Measurements from ENCODE around the gene RFNG.

The RFNG gene

DNA sequence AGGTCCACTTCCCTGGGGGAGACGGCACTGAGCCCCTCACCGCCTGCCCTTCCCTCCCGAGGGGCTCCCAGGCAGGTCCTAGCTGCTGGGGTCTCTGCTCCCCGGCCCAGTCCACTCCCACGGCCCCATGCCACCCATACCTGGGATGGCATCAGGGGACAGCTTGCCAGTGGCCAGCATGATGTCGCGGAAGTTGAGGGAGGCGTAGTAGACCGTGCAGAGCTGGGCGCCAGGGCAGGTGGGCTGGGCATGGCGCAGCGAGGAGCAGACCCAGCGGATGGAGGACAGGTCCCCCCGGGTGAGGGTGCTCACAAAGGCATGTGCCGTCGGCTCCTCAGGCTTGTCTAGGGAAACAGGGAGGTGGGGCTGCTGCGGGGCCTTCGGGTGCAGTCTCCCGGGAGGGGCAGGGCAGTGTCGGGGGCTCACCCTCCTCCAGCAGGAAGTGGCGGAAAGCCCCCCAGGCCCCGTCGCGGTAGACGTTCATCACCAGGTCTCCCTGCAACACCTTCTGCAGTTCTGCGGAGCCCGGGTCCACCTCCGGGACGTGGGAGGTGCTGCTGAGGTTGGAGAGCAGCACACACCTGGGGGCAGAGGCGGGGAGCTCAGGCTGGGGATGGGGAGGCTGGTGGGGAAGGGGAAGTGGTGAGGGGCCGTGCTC is 32.9 kb upstream of the RFNG start:
- Histone ChIP-seq H3K27me3 (ENCODE audit: insufficient read depth, poor library complexity, severe bottlenecking) (no peaks in the 10 kb centered on the region), H3K27ac (replicated peaks) (no peak overlapping the region), H3K4me3 (replicated peaks; ENCODE audit: insufficient read depth, low read length) (no peak overlapping the region)
- TF ChIP-seq, protein P1, sequence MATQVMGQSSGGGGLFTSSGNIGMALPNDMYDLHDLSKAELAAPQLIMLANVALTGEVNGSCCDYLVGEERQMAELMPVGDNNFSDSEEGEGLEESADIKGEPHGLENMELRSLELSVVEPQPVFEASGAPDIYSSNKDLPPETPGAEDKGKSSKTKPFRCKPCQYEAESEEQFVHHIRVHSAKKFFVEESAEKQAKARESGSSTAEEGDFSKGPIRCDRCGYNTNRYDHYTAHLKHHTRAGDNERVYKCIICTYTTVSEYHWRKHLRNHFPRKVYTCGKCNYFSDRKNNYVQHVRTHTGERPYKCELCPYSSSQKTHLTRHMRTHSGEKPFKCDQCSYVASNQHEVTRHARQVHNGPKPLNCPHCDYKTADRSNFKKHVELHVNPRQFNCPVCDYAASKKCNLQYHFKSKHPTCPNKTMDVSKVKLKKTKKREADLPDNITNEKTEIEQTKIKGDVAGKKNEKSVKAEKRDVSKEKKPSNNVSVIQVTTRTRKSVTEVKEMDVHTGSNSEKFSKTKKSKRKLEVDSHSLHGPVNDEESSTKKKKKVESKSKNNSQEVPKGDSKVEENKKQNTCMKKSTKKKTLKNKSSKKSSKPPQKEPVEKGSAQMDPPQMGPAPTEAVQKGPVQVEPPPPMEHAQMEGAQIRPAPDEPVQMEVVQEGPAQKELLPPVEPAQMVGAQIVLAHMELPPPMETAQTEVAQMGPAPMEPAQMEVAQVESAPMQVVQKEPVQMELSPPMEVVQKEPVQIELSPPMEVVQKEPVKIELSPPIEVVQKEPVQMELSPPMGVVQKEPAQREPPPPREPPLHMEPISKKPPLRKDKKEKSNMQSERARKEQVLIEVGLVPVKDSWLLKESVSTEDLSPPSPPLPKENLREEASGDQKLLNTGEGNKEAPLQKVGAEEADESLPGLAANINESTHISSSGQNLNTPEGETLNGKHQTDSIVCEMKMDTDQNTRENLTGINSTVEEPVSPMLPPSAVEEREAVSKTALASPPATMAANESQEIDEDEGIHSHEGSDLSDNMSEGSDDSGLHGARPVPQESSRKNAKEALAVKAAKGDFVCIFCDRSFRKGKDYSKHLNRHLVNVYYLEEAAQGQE (IDR thresholded peaks at IDR 0.05; ENCODE audit: insufficient replicate concordance, low read depth) = no peak
- TF ChIP-seq CTCF (IDR thresholded peaks at IDR 0.05; ENCODE audit: insufficient read depth, low read length) (no peak), SPI1 (IDR thresholded peaks at IDR 0.05; ENCODE audit: borderline replicate concordance, low read depth) (no peak), POLR2AphosphoS5 (IDR thresholded peaks at IDR 0.05; ENCODE audit: low read depth) (no peak), GABPA (IDR thresholded peaks at IDR 0.05; ENCODE audit: low read depth) (no peak)
- no peak for DNase-seq (ENCODE audit: low read depth in 1 of 2, low spot score in 1 of 2)

- H3K27me3 ChIP-seq (ENCODE audit: insufficient read depth, poor library complexity, severe bottlenecking) = no peaks in the 10 kb centered on the region
- no peak for DNase-seq (ENCODE audit: low read depth in 1 of 2, low spot score in 1 of 2)
- TF ChIP-seq SPI1 (IDR thresholded peaks at IDR 0.05; ENCODE audit: borderline replicate concordance, low read depth) = no peak
- no peak for TF ChIP-seq GABPA (IDR thresholded peaks at IDR 0.05; ENCODE audit: low read depth)
- TF ChIP-seq, protein P1 (IDR thresholded peaks at IDR 0.05; ENCODE audit: insufficient replicate concordance, low read depth) = no peak
- no peak; the same call in 1 of the 2 replicates for TF ChIP-seq POLR2AphosphoS5 (IDR thresholded peaks at IDR 0.05; ENCODE audit: low read depth)
- no peak for TF ChIP-seq CTCF (IDR thresholded peaks at IDR 0.05; ENCODE audit: insufficient read depth, low read length)
- H3K27ac ChIP-seq (replicated peaks) = no peak overlapping the region
- H3K4me3 ChIP-seq (replicated peaks; ENCODE audit: insufficient read depth, low read length) = no peak overlapping the region
These were observed 32.1 kb upstream of the RFNG start for GRCh38 chr17:82083533-82084359.

GRCh38 chr17:82083009-82083408 is 31.4 kb upstream of the RFNG start:
- Histone ChIP-seq H3K27me3 (ENCODE audit: insufficient read depth, poor library complexity, severe bottlenecking) (no peaks in the 10 kb centered on the region), H3K27ac (replicated peaks) (no peak overlapping the region), H3K4me3 (replicated peaks; ENCODE audit: insufficient read depth, low read length) (no peak overlapping the region)
- no peak for DNase-seq (ENCODE audit: low read depth in 1 of 2, low spot score in 1 of 2)
- TF ChIP-seq CTCF (IDR thresholded peaks at IDR 0.05; ENCODE audit: insufficient read depth, low read length) = no peak
- TF ChIP-seq, protein P1 (IDR thresholded peaks at IDR 0.05; ENCODE audit: insufficient replicate concordance, low read depth) = no peak
- TF ChIP-seq POLR2AphosphoS5 (IDR thresholded peaks at IDR 0.05; ENCODE audit: low read depth) = no peak; the same call in 1 of the 2 replicates
